ENCODE data around the gene IGFL3.
"Not testable (repeated sequence)": the region's sequence is repeated elsewhere in the genome, so short reads cannot be mapped to it uniquely, and the experiment has no call there.

Gene IGFL3

DNA sequence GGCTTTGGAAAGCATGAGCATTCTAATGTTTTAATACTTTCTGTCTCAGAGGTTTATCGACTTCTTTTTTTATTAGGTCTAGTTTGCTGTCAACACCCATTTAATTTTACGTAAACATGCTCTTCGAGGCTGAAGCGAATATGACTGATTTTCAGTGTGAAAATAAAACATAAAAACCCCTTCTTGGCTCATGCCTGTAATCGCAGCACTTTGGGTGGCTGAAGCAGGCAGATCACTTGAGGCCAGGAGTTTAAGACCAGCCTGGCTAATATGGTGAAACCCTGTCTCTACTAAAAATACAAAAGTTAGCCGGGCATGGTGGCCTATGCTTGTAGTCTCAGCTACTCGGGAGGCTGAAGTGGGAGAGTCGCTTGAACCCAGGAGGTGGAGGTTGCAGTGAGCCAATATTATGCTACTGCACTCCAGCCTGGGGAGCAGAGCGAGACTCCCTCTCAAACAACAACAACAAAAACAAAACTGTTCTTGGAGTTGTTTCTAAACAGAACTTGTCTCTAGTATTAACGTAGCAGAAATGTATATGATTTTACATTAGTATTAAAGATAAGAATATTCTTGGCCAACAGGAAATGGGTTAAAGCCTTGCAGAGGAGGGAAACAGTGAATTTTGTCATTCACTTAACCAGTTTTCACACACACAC lies 7.1 kb upstream of the IGFL3 start:
- peak overlapping the region in 9 of 21 experiments; percentile 72 to 93 (median 86) for H3K27ac ChIP-seq
- H3K4me3 ChIP-seq: peak overlapping the region in 1 of 7 experiments; percentile 25

- Histone ChIP-seq H3K4me3 (no peak overlapping the region), H3K27ac (peak overlapping the region in 4 of 21 experiments; percentile 3 to 51 (median 32))
These were observed 1.6 kb upstream of the IGFL3 start for GRCh38 chr19:46126086-46126580.

DNA sequence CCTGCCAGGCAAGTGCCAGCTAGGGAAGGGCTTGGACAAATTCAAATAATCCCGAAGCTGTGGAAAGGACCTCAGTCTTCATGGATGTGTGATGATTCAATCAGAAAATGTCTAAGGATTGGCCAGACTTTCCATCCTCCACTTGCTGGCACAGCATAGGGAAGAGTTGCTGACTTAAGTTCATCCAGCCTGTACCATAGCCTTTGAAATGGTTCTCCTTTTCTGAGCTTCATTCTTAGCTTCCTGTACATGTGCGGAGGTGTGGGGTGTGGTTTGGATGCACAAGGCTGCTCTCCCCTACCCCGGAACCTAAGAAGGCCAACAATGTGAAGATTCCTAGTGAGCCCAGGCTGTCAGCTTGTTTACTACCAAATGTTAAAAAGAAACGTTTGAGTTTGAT lies 959 bp upstream of the IGFL3 start:
- peak overlapping the region in 6 of 21 experiments; percentile 8 to 38 (median 23) for H3K27ac ChIP-seq

DNA sequence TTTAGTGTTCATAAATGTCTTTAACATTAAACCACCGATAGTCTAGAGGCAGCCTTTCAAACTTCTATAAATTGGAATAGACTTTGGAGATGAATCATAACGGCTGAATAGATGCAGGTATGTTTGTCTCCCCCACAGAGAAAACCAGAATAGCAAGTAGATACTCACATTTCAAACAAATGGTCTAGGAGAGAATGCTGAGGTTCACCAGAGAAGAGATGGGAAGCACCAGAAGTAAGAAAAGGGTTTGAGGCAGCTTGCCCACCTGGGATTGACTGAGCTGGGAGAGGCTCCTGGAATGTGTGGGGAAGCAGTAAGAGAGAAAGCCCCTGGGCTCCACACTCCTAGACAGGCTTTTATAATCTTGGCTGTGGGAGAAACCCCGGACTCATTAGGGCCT lies 6.4 kb downstream of the IGFL3 start:
- peak overlapping the region in 9 of 21 experiments; percentile 4 to 68 (median 47) for H3K27ac ChIP-seq
- H3K4me3 ChIP-seq: no peak overlapping the region

More for the DNA sequence above, 959 bp upstream of the IGFL3 start:
- H3K4me3 ChIP-seq: no peak overlapping the region

GRCh38 chr19:46116121-46116520 lies 8.4 kb downstream of the IGFL3 start:
- Histone ChIP-seq H3K4me3 (no peak overlapping the region), H3K27ac (peak overlapping the region in 11 of 21 experiments; percentile 2 to 72 (median 63))

GRCh38 chr19:46115396-46116106 lies 8.9 kb downstream of the IGFL3 start:
- peak overlapping the region in 13 of 21 experiments; percentile 2 to 77 (median 63) for H3K27ac ChIP-seq
- H3K4me3 ChIP-seq: no peak overlapping the region

DNA sequence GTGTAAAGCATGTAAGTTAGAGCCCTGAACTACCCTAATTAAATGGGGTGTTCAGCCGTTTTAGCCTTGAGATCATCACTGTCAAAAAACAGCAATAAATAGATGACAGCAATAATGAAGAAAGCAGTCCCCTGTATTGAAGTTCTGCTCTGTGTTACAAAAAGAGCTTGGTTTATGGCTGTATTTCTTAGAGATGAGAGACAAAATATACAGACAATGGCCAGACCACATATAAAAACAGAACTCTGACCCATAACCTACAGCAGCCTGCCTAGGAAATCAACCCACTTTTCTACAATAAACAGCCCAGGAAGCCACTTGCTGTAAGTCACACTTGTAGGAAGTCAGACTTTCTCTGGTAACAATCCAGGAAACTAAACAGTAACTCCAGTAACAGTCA lies 10.8 kb downstream of the IGFL3 start:
- Histone ChIP-seq H3K27ac (no peak overlapping the region), H3K4me3 (no peak overlapping the region)

- H3K4me3 ChIP-seq: no peak overlapping the region
These were observed 12.0 kb downstream of the IGFL3 start for GRCh38 chr19:46112527-46112926.

GRCh38 chr19:46111376-46111775 lies 13.1 kb downstream of the IGFL3 start:
- H3K27ac ChIP-seq: peak overlapping the region in 2 of 21 experiments; percentile 33 to 41
- no peak overlapping the region for H3K4me3 ChIP-seq

More at GRCh38 chr19:46112527-46112926, 12.0 kb downstream of the IGFL3 start:
- peak overlapping the region in 1 of 21 experiments; percentile 33 for H3K27ac ChIP-seq

DNA sequence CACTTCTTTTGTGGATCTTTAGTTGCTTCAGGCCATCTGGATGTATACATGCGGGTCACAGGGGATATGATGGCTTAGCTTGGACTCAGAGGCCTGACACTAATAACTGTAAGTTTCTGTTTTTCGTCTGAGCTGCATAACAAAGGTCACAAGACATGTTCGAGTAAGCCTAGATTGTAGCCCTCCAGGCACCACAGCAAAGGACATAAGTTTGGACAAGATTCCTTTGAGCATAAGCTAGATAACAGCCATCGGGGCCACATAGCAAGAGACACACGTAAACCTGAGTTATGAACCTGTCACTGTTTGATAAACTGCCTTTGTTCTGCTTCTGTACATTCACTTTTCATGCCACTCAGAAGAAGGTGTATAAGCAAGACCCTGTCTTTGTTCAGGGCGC lies 14.6 kb downstream of the IGFL3 start:
- no peak overlapping the region for H3K4me3 ChIP-seq
- peak overlapping the region in 1 of 21 experiments; percentile 7 for H3K27ac ChIP-seq

- peak overlapping the region in 5 of 21 experiments; percentile 17 to 50 (median 42) for H3K27ac ChIP-seq
- H3K4me3 ChIP-seq: no peak overlapping the region
These were observed 17.1 kb downstream of the IGFL3 start for GRCh38 chr19:46107371-46107770.

DNA sequence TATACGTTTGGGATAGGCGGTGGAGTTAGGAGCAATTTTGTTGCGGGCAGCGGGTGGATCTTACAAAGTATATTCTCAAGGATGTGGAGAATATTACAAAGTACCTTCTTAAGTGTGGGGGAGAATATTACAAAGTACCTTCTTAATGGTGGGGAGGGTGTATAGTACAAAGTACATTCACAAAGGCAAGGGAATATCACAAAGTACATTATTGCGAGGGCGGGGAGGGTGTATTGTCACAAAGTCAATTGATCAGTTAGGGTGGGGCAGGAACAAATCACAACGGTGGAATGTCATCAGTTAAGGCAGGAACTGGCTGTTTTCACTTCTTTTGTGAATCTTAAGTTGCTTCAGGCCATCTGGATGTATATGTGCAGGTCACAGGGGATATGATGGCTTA lies 22.2 kb downstream of the IGFL3 start:
- H3K4me3 ChIP-seq, H3K27ac ChIP-seq: not testable (repeated sequence)

- no peak overlapping the region for H3K27ac ChIP-seq
- H3K4me3 ChIP-seq: no peak overlapping the region
These were observed 23.2 kb downstream of the IGFL3 start for GRCh38 chr19:46101293-46101692.

- no peak overlapping the region for H3K4me3 ChIP-seq
- H3K27ac ChIP-seq: no peak overlapping the region
These were observed 24.1 kb downstream of the IGFL3 start for GRCh38 chr19:46100344-46100743.

GRCh38 chr19:46090444-46090843 lies 34.0 kb downstream of the IGFL3 start:
- Histone ChIP-seq H3K27ac (peak overlapping the region in 2 of 21 experiments; percentile 18 to 25), H3K4me3 (no peak overlapping the region)

GRCh38 chr19:46089432-46089831 lies 35.1 kb downstream of the IGFL3 start:
- Histone ChIP-seq H3K27ac (no peak overlapping the region), H3K4me3 (no peak overlapping the region)

GRCh38 chr19:46088101-46088500 lies 36.4 kb downstream of the IGFL3 start:
- Histone ChIP-seq H3K27ac (no peak overlapping the region), H3K4me3 (no peak overlapping the region)

- H3K4me3 ChIP-seq: no peak overlapping the region
- H3K27ac ChIP-seq: no peak overlapping the region
These were observed 38.6 kb downstream of the IGFL3 start for GRCh38 chr19:46085888-46086287.

GRCh38 chr19:46082728-46083050 lies 41.8 kb downstream of the IGFL3 start:
- peak overlapping the region in 2 of 21 experiments; percentile 0 to 43 for H3K27ac ChIP-seq

GRCh38 chr19:46081928-46082727 lies 42.4 kb downstream of the IGFL3 start:
- peak overlapping the region in 2 of 21 experiments; percentile 0 to 43 for H3K27ac ChIP-seq
- no peak overlapping the region for H3K4me3 ChIP-seq

More at GRCh38 chr19:46082728-46083050, 41.8 kb downstream of the IGFL3 start:
- H3K4me3 ChIP-seq: no peak overlapping the region

All from skin epidermis (tissue), 12 donors.